Erythroblast (primary cell): ENCODE data around the gene ARF4.

ENCODE experiments used
- GATA1 ChIP-seq: IDR thresholded peaks from 2 replicates; pipeline ENCODE4 v1.6.1; 2011; ENCODE audit warnings: low read depth, mild to moderate bottlenecking, control low read depth, low read length, moderate library complexity
- POLR2A ChIP-seq: IDR thresholded peaks from 2 replicates; pipeline ENCODE4 v1.6.1; 2011; ENCODE audit warnings: mild to moderate bottlenecking, low read length

DNA sequence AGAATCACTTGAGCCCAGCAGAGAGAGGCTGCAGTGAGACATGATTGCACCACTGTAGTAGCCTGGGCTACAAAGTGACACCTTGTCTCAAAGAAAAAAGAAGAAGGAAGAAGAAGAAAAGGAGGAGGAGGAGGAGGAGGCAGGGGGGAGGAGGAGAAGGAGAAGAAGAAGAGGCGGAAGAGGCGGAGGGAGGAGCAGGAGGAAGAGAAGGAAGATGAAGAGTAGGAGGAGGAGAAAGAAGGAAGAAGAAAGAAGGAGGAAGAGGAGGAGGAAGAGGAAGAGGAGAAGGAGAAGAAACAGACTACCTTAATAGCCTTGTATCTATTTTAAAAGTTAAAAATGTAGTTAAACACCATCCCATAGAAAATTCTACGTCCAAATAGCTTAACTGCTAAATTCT is 19.1 kb upstream of the ARF4 start:
- TF ChIP-seq POLR2A: no peak
- TF ChIP-seq GATA1: no peak
